HEK293T (cell line): ENCODE data around the gene FKBP7.
"Not testable (repeated sequence)": the region's sequence is repeated elsewhere in the genome, so short reads cannot be mapped to it uniquely, and the experiment has no call there.

Experiments
- CTCF ChIA-PET: fragments of 350-600 bp; formaldehyde crosslinking; extraction: SDS; loops from one replicate; lab custom pipeline; 2021; ENCODE audit warnings: antibody characterized with exemption, inconsistent platforms; lab: Yijun Ruan, JAX
- POLR2A ChIA-PET: fragments of 350-600 bp; formaldehyde crosslinking; extraction: SDS; loops from one replicate; lab custom pipeline; 2020; ENCODE audit warnings: antibody characterized with exemption, inconsistent platforms; lab: Yijun Ruan, JAX
- DNase-seq: peaks from one replicate; pipeline ENCODE4 v3.0.0; 2012; ENCODE audit warnings: mixed read lengths; ENCODE audit errors: extremely low spot score
- ARNT ChIP-seq: fragments of 450-650 bp; IDR thresholded peaks from 2 replicates; pipeline ENCODE4 v1.6.1; 2017; ENCODE audit warnings: mild to moderate bottlenecking
- BHLHE40 ChIP-seq: fragments of 450-650 bp; IDR thresholded peaks from 2 replicates; pipeline ENCODE4 v1.6.1; 2016; ENCODE audit warnings: mild to moderate bottlenecking, moderate library complexity, borderline replicate concordance
- CTBP1 ChIP-seq: fragments of 450-650 bp; IDR thresholded peaks from 2 replicates; pipeline ENCODE4 v1.6.1; 2016; ENCODE audit warnings: borderline replicate concordance
- ELF4 ChIP-seq: fragments of 450-650 bp; IDR thresholded peaks from 2 replicates; pipeline ENCODE4 v1.6.1; 2017; ENCODE audit warnings: antibody characterized with exemption
- FOXA1 ChIP-seq: fragments of 450-650 bp; IDR thresholded peaks from 2 replicates; pipeline ENCODE4 v1.6.1; 2016; ENCODE audit warnings: mild to moderate bottlenecking
- FOXK2 ChIP-seq: fragments of 450-650 bp; IDR thresholded peaks from 2 replicates; pipeline ENCODE4 v1.6.1; 2016; ENCODE audit warnings: mild to moderate bottlenecking
- FOXM1 ChIP-seq: fragments of 450-650 bp; IDR thresholded peaks from 2 replicates; pipeline ENCODE4 v1.6.1; 2017; ENCODE audit warnings: mild to moderate bottlenecking, borderline replicate concordance
- HDGF ChIP-seq: fragments of 450-650 bp; IDR thresholded peaks from 2 replicates; pipeline ENCODE4 v1.6.1; 2017; ENCODE audit warnings: antibody characterized with exemption, borderline replicate concordance
- L3MBTL2 ChIP-seq: fragments of 450-650 bp; conservative IDR thresholded peaks from 2 replicates; pipeline ENCODE4 v1.6.1; 2016; ENCODE audit warnings: mild to moderate bottlenecking
- LEF1 ChIP-seq: fragments of 450-650 bp; IDR thresholded peaks from 2 replicates; pipeline ENCODE4 v1.6.1; 2017; ENCODE audit warnings: mild to moderate bottlenecking, borderline replicate concordance
- NFRKB ChIP-seq: fragments of 450-650 bp; IDR thresholded peaks from 2 replicates; pipeline ENCODE4 v1.6.1; 2016; ENCODE audit warnings: mild to moderate bottlenecking, moderate library complexity
- SP1 ChIP-seq: fragments of 450-650 bp; IDR thresholded peaks from 2 replicates; pipeline ENCODE4 v1.6.1; 2017
- SUZ12 ChIP-seq: fragments of 450-650 bp; IDR thresholded peaks from 2 replicates; pipeline ENCODE4 v1.6.1; 2016; ENCODE audit warnings: mild to moderate bottlenecking
- TARDBP ChIP-seq: fragments of 450-650 bp; IDR thresholded peaks from 2 replicates; pipeline ENCODE4 v1.6.1; 2016
- ZNF384 ChIP-seq: fragments of 450-650 bp; IDR thresholded peaks from 2 replicates; pipeline ENCODE4 v1.6.1; 2016
- TF ChIP-seq, protein P1 (sequence below): fragments of 450-650 bp; IDR thresholded peaks from 2 replicates; pipeline ENCODE4 v1.6.1; 2016

FKBP7 gene, protein sequence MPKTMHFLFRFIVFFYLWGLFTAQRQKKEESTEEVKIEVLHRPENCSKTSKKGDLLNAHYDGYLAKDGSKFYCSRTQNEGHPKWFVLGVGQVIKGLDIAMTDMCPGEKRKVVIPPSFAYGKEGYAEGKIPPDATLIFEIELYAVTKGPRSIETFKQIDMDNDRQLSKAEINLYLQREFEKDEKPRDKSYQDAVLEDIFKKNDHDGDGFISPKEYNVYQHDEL

DNA sequence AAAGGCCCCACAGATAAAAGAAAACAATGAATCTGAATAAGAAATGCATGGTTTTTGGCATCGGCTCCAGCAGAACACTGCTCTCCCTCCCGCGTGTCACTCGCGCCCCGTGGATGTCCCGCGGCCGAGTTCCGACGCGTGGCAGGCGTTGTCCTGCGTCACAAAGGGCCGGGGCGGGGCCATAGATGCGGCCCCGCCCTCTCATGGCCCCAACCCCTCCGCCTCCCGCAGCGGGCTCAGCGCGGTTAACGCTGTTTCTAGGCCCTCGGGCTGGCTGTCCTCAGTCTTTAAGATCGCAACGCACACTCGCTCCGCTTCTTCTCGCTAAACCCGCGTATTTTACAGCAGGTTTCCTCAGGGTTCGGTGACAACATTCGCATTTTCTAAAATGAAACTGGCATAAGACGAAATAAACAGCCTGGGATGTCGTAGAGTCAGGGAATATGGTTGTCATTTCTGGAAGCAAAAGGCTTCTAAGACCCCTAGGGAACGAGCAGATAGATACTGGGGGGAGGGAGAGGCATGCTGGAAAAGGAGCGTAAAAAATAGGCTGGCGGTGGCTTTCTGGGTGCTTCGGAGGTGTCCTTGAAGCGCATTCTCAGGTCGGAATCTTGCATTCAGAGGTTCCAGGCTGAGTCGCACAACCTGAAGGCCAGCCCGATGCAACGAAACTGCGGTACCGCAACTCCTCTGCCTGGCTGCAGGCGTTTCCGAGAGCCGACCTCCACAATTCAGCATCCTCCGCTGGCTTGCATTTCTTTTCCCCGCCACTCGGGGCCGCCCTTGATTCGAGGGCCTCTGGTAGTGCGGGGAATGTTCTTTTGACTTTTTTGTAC, at the start of gene FKBP7:
Gene FKBP7 (minus strand): TSS at position 162 of the 836 bp plus-strand sequence. CDS start 101 bp downstream, at position 61.
- POLR2A ChIA-PET: interaction anchor here (2.3 kb wide), 1 partner anchor 27 kb away, joined by 13 read pairs; the partner anchor contains the start of genes PJVK and PRKRA
- CTCF ChIA-PET: no interaction called here
- peak; percentile 79 for DNase-seq
- TF ChIP-seq ZNF384: no peak
- no peak for TF ChIP-seq BHLHE40
- TF ChIP-seq LEF1: no peak
- TF ChIP-seq ARNT: no peak
- TF ChIP-seq L3MBTL2: peak; percentile 72
- peak; percentile 88; the same call in 1 of the 2 replicates for TF ChIP-seq TARDBP
- TF ChIP-seq, protein P1, sequence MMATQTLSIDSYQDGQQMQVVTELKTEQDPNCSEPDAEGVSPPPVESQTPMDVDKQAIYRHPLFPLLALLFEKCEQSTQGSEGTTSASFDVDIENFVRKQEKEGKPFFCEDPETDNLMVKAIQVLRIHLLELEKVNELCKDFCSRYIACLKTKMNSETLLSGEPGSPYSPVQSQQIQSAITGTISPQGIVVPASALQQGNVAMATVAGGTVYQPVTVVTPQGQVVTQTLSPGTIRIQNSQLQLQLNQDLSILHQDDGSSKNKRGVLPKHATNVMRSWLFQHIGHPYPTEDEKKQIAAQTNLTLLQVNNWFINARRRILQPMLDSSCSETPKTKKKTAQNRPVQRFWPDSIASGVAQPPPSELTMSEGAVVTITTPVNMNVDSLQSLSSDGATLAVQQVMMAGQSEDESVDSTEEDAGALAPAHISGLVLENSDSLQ: no peak
- TF ChIP-seq HDGF: no peak

DNA sequence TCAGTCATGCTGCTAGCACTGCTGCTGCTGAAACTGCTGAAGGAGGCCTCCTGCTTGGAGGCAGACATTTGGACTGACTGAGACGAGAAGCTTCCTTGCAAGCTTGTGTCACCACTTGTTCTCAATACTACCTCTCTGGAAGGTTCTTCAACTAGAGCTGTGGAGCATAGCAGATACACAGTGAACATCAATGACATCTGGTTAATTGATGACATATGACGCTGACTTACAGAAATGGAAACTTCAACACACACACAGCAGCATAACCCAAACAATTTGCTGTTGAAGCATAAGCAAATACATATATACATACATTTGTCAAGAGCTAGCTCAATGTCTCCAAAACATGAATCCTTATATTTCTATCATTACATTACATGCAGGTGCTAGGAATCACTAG, 49.2 kb upstream of the FKBP7 start:
- TF ChIP-seq ZNF384: no peak
- TF ChIP-seq HDGF: no peak
- no peak for TF ChIP-seq SUZ12
- no peak for TF ChIP-seq CTBP1
- TF ChIP-seq FOXM1: no peak
- TF ChIP-seq NFRKB: no peak
- TF ChIP-seq FOXK2: no peak
- no peak for TF ChIP-seq ARNT
- no peak for TF ChIP-seq FOXA1
- no peak for TF ChIP-seq TARDBP
- no peak for TF ChIP-seq L3MBTL2
- TF ChIP-seq SP1: no peak
- TF ChIP-seq ELF4: no peak
- no peak for TF ChIP-seq LEF1
- no peak for DNase-seq
- POLR2A ChIA-PET: interaction anchor here (1.8 kb wide), 1 partner anchor 77 kb away, joined by 4 read pairs; the partner anchor contains the start of genes PJVK and PRKRA
- CTCF ChIA-PET: no interaction called here

DNA sequence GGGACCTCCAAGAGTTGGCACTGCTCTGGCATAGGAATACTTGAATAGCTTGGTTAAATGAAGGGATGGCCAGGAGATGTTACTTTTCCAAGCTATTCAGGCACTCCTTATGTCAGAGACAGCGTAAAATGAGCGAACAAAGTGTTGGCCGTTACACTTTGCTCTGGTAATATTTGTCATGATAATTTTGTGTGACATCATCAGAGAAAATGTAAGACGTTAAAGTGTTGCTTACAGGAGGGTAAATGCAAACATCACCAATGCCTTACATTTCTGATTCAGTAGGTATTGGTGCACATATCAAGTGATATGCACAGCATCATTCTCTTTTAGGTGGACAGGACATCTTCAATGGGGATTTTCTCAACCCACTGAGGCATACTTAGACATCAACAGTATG, 47.9 kb upstream of the FKBP7 start:
- TF ChIP-seq FOXM1 (no peak), NFRKB (no peak), CTBP1 (no peak), FOXK2 (no peak)
- POLR2A ChIA-PET: interaction anchor here (0.9 kb wide), 1 partner anchor 75 kb away, joined by 3 read pairs; the partner anchor contains the start of genes PJVK and PRKRA
- CTCF ChIA-PET: no interaction called here
- DNase-seq: no peak

DNA sequence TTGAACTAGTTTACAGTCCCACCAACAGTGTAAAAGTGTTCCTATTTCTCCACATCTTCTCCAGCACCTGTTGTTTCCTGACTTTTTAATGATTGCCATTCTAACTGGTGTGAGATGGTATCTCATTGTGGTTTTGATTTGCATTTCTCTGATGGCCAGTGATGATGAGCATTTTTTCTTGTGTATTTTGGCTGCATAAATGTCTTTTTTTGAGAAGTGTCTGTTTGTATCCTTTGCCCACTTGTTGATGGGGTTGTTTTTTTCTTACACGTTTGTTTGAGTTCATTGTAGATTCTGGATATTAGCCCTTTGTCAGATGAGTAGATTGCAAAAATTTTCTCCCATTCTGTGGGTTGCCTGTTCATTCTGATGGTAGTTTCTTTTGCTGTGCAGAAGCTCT, 47.1 kb upstream of the FKBP7 start:
- DNase-seq, CTCF ChIA-PET: not testable (repeated sequence)
- POLR2A ChIA-PET: interaction anchor here (0.9 kb wide), 1 partner anchor 74 kb away, joined by 3 read pairs; the partner anchor contains the start of genes PJVK and PRKRA

DNA sequence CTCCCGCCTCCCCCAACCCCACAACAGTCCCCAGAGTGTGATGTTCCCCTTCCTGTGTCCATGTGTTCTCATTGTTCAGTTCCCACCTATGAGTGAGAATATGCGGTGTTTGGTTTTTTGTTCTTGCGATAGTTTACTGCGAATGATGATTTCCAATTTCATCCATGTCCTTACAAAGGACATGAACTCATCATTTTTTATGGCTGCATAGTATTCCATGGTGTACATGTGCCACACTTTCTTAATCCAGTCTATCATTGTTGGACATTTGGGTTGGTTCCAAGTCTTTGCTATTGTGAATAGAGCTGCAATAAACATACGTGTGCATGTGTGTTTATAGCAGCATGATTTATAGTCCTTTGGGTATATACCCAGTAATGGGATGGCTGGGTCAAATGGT, 46.6 kb upstream of the FKBP7 start:
- DNase-seq, POLR2A ChIA-PET, CTCF ChIA-PET: not testable (repeated sequence)

DNA sequence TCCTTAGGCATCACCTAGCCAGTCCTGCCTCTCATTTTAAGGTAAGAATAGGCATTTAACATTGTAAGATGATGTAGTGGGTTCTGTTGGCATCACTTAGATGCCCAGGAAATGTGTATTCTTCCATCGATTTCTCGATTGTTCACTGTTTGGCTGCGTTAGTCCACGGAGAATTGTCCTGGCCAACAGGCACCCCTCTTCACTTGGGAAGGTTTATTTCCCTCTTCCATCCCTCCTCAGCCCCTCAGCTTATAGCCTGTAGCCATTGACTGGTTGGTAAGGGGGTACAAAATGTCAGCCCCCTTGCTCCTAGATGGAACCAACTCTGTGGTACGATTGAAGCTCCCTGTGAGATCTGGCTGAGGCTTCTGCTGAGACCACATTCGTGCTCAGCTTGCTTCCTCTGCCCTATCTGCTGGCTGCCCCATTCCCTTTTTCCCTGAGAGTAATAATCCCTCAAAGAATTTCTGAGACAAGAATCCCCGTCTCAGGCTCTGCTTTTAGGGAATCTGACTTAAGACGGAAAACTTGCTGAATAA, 45.3 kb upstream of the FKBP7 start:
- peak; percentile 17 for DNase-seq
- POLR2A ChIA-PET: interaction anchor here (1.0 to 2.8 kb wide), 4 partner anchors 13 to 73 kb away, joined by 3 to 12 read pairs (median 8); partner anchors contain the start of genes PJVK and PRKRA

More for the DNA sequence above, 45.3 kb upstream of the FKBP7 start:
- CTCF ChIA-PET: interaction anchor here (0.6 to 1.5 kb wide), 2 partner anchors 9 to 21 kb away, joined by 3 to 7 read pairs; no protein-coding TSS in a partner anchor
- TF ChIP-seq SP1 (no peak), FOXA1 (no peak), ELF4 (no peak), BHLHE40 (no peak), ZNF384 (no peak), HDGF (no peak), CTBP1 (no peak), ARNT (no peak), LEF1 (no peak), L3MBTL2 (no peak), FOXM1 (no peak), NFRKB (no peak), TARDBP (no peak), FOXK2 (no peak), SUZ12 (no peak)
- TF ChIP-seq, protein P1: no peak
